ENCODE data around the gene IPPK.
"Not testable (repeated sequence)": the region's sequence is repeated elsewhere in the genome, so short reads cannot be mapped to it uniquely, and the experiment has no call there.

IPPK gene

GRCh38 chr9:92607773-92608172, 62.2 kb downstream of the IPPK start:
- no peak for DNase-seq (ENCODE audit: low read depth, low spot score)
- H3K4me3 ChIP-seq (ENCODE audit: low read length), result no peak overlapping the region

DNA sequence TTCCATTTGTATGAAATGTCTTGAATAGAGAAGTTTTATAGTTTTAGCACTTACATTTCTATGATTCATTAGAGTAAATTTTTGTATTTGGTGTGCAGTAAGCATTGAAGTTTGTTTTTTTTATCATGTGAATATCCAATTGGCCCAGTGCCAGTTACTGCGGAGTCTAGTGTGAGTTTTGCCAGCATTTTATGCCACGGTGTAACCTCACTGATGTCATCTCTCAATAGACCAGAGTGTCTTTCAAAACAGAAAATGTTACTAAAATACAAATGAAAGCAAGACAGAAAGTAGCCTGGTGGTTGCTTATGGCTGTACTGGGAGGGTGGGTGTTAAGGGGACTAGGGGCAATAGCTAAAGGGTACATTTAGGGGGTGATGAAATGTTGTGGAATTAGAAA, 62.8 kb downstream of the IPPK start:
- DNase-seq (ENCODE audit: low read depth, low spot score), result no peak
- no peak overlapping the region for H3K4me3 ChIP-seq (ENCODE audit: low read length)

GRCh38 chr9:92605224-92605623, 64.7 kb downstream of the IPPK start:
- H3K4me3 ChIP-seq (ENCODE audit: low read length), result no peak overlapping the region
- peak; percentile 48 for DNase-seq (ENCODE audit: low read depth, low spot score)

DNA sequence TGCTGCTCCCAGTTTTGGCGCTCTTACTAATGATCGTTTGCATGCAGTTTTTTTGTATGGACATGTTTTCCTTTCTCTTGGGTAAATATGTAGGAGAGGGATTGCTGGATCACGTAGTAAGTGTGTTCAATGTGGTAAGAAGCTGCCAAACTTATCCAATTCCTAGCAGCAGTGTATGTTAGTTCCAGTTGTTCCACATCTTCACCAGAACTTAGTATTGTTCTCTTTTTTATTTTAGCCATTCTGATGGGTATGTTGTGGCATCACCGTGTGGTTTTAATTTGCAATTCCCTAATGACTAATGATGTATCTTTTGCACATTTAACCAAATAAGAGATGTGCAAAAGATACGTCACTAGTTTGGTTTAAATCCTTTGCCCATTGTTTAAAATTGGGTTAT, 65.9 kb downstream of the IPPK start:
- DNase-seq (ENCODE audit: low read depth, low spot score), result no peak
- H3K4me3 ChIP-seq (ENCODE audit: low read length), result no peak overlapping the region

GRCh38 chr9:92603100-92603499, 66.8 kb downstream of the IPPK start:
- H3K4me3 ChIP-seq (ENCODE audit: low read length), result no peak overlapping the region
- no peak for DNase-seq (ENCODE audit: low read depth, low spot score)

DNA sequence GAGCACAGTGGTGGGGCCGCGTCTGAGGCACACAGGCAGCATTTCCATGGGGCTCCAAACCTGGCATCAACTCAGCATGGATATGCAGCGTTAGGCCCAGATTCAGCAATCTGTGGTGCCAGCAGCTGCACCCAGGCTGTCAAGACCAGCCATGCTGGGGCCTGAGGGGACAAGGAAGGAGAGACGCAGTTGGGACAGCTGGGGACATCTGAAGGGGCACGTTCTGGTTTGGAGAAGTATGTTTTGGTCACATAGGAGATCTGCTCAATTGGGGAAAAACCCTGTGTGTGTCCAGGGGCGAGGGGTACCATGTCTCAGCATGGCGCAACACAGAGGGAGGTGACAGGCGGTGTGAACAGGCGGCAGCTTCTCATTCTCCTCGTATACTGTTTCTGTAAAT, 67.5 kb downstream of the IPPK start:
- no peak overlapping the region for H3K4me3 ChIP-seq (ENCODE audit: low read length)
- DNase-seq (ENCODE audit: low read depth, low spot score), result no peak

- no peak overlapping the region for H3K4me3 ChIP-seq (ENCODE audit: low read length)
- DNase-seq (ENCODE audit: low read depth, low spot score), result no peak
These were observed 68.5 kb downstream of the IPPK start for GRCh38 chr9:92601451-92601850.

DNA sequence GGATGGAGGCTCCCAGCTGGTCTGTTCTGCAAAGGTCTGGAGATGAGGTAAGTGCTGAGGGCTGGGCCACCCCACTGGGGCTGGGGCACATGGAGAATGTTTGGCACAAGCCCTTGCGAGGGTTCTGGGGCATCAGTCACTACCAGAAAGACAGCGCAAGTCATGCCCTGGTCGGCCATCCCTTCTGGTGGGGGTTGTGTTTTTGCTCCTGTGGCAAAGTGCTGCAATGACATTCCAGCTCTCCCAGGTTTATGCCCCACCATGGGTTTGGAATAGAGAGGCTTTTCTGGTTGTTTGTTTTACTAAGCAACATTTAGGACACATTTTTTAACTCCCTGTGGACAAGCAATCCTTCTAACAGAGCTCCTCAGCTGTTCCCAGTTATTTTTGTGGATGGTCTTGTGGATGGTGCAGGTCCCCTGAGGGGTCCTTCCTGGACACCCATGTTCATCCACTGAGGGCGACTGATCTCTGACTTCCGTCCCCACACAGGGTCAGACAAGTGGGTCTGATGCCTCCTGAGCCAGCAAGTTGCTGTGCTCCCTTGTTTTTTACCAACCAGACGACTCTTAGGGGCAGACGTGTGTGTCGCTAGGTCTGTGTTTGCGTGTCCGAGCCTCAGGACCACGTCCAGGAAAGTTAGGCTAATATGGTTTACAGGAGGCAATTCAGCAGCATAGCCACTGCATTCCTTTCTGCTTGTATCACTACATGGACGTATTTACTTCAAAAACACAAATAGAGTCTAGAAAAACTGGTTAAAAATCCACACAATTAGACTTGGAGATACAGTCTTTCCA, 69.3 kb downstream of the IPPK start:
- H3K4me3 ChIP-seq (ENCODE audit: low read length), result no peak overlapping the region
- no peak for DNase-seq (ENCODE audit: low read depth, low spot score)

- DNase-seq (ENCODE audit: low read depth, low spot score), result no peak
- H3K4me3 ChIP-seq (ENCODE audit: low read length), result no peak overlapping the region
These were observed 69.9 kb downstream of the IPPK start for GRCh38 chr9:92599938-92600461.

DNA sequence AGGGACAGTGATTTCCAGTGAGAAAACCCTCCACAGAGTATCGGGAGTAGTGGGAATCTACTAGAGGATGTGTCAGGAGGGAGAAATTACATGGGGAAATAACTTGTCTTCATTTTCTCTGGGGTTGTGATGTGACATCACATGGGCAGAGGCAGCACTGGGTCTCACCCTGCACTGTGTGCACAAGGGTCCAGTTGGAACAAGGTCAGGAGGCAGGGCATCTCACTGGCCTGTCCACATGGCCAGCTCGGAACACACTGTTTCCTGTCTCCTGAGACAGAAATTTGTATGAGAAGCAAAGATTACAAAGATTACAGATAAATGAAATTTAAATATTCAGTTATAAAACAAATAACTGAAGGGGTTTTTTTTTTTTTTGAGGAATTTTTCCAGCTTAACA, 71.5 kb downstream of the IPPK start:
- H3K4me3 ChIP-seq (ENCODE audit: low read length), result no peak overlapping the region
- no peak for DNase-seq (ENCODE audit: low read depth, low spot score)

- no peak overlapping the region for H3K4me3 ChIP-seq (ENCODE audit: low read length)
- no peak for DNase-seq (ENCODE audit: low read depth, low spot score)
These were observed 74.0 kb downstream of the IPPK start for GRCh38 chr9:92595930-92596329.

DNA sequence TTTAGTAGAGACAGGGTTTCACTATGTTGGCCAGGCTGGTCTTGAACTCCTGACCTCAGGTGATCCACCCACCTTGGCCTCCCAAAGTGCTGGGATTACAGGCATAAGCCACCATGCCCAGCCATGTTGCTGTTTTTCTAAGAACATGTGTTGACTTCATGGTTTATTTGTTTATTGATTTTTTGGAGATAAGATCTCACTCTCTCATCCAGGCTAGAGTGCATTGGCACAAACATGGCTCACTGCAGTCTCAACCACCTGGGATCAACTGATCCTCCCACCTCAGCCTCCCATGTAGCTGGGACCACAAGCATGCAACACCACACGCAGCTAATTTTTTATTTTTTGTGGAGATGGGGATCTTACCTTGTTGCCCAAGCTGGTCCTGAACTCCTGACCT, 74.9 kb downstream of the IPPK start:
- not testable (repeated sequence) for H3K4me3 ChIP-seq (ENCODE audit: low read length); DNase-seq (ENCODE audit: low read depth, low spot score)

DNA sequence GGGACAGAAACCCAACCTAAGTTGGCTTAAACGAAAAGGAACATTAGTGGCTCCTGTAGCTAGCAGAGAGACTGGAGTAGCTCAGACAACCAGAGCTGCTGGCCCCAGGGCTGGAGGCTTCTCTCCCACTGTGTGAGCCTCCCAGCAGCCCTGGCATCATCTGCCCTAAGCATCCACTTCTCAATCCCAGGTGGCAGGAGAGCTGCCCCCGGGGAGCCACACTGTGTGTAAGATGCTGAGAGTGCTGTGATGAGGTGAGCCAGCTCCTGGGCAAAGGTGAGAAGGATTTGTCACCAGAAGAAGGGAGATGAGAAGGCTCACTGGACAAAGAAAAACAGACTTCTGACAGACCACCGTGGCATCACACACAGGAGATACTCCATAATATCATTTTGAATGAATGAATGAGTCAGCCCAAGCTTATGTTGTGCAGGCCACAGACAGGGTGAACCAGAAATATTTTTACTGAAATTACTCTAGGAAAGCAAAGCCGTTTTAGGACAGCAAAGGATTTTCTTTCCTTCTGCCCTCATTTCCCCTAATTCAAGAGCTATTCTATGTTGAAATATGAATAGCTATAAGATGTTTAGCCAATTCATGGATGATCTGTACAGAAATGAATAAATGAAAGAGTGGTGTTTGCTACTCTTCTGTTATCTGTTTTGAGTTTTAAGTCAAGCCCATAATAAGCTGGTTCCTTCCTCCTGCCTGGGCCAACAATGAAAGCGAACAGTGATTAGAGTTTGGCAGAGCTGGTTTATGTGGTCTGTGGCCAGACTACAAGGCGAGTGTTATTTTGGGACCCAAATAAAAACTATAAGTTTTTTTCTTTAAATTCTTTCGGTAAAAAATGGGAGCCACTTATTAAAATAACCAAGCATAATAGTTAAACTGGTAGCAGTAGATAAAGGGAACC, 76.7 kb downstream of the IPPK start:
- no peak for DNase-seq (ENCODE audit: low read depth, low spot score)
- H3K4me3 ChIP-seq (ENCODE audit: low read length), result no peak overlapping the region

DNA sequence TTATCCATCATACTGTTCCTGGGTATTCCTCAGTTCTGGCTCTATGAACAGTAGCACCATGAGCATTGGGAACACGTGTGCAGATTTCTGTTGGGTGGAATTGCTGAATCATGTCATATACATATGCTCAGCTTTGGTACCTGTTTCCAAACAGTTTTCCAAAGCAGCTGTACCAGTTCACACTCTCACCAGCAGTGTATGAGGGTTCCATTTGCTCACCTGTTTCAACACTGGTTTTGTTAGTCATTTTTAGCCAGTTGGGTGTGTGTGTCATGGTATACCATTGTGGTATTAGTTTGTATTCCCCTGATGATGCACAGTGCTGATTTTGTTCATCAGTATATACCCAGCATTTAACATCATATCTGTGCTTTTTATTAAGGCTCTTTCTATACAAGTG, 77.4 kb downstream of the IPPK start:
- H3K4me3 ChIP-seq (ENCODE audit: low read length), result no peak overlapping the region
- DNase-seq (ENCODE audit: low read depth, low spot score), result no peak

DNA sequence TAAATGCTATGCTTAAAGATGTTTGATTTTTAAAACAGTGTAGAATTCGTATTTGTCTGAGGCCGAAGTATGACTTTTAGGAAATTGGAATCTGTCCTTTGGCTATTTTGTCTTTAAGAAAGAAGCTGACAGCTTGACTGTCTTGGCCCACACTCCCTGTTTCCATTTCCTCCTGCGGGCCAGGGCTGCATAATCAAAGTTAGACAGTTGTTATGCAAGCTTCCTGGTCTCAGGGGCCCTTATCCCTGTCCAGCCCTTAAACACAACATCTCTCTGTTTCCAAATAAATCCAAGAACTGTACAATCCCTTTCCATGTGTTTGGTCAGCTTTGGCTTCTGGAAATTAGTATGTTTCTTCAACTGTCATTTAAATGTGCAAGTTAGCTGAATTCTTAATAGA, 79.6 kb downstream of the IPPK start:
- no peak overlapping the region for H3K4me3 ChIP-seq (ENCODE audit: low read length)
- no peak for DNase-seq (ENCODE audit: low read depth, low spot score)

DNA sequence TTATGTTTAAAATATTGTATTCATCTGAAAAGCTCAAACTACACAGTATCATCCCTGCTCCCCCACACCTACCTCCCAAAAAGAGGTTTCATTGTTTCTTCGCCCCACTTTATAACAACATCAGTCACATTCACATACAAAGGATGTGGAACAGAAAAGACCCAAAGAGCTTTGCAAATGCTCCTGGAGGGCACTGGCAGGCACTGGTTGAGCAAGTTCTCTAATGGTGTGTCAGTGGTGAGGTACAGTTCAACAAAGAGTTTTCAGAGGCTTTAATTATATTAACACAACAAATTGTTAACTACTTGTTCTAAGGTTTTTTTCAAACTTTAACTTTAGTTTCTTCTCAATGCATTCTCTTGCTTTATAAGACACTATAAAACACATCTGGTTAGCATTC, 80.0 kb downstream of the IPPK start:
- H3K4me3 ChIP-seq (ENCODE audit: low read length), result no peak overlapping the region
- DNase-seq (ENCODE audit: low read depth, low spot score), result no peak

DNA sequence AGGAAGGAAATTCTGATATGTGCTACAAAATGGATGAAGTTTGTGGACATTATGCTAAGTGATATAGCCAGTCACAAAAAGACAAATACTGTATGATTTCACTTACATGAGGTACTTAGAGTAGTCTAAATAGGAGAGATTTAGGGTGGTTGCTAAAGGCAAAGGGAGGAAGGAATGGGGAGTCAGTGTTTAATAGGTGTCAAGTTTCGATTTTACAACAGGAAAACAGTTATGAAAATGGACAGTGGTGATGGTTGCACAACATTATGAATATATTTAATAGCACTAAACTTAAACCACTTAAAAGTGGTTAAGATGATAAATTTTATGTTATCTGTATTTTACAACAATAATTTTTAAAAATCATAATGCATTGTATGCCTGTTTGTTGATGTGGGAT, 93.8 kb downstream of the IPPK start:
- DNase-seq (ENCODE audit: low read depth, low spot score), result no peak
- H3K4me3 ChIP-seq (ENCODE audit: low read length), result no peak overlapping the region

GRCh38 chr9:92573612-92574011, 96.3 kb downstream of the IPPK start:
- not testable (repeated sequence) for H3K4me3 ChIP-seq (ENCODE audit: low read length); DNase-seq (ENCODE audit: low read depth, low spot score)

DNA sequence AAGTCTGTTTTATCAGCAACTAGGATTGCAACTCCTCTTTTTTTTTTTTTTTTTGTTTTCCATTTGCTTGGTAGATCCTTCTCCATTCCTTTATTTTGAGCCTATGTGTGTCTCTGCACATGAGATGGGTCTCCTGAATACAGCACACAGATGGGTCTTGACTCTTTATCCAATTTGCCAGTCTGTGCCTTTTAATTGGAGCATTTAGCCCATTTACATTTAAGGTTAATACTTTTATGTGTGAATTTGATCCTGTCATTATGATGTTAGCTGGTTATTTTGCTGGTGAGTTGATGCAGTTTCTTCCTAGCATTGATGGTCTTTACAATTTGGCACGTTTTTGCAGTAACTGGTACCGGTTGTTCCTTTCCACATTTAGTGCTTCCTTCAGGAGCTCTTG, 98.1 kb downstream of the IPPK start:
- H3K4me3 ChIP-seq (ENCODE audit: low read length); DNase-seq (ENCODE audit: low read depth, low spot score): not testable (repeated sequence)

DNA sequence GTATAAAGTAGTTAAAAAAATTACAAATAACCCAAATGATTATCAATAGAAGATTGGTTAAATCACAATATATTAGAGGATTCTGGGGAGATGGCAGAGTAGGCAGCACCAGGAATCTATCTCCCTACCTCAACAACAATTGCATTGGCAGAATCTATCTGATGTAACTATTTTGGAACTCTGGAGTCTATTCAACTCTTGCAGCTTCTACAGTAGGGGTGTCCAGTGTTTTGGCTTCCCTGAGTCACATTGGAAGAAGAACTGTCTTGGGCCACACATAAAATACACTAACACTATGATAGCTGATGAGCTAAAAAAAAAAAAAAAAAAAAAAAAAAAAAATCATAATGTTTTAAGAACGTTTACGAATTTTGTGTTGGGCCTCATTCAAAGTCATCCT, 104.9 kb downstream of the IPPK start:
- H3K4me3 ChIP-seq (ENCODE audit: low read length), result no peak overlapping the region
- DNase-seq (ENCODE audit: low read depth, low spot score), result no peak
